Esophagus squamous epithelium (tissue), 4 donors: ENCODE data around the gene GMFB.

Source experiments
- CTCF ChIP-seq, 6 experiments: fragments of 450-650 bp in 4 of 6; fragments of 200-600 bp in 2 of 6; sonication (generic) in 2 of 6; IDR thresholded peaks; one replicate each; pipeline ENCODE4 v1.5.1; 2016 to 2019; ENCODE audit warnings: antibody characterized with exemption in 6 of 6, mild to moderate bottlenecking in 4 of 6, moderate library complexity in 4 of 6
- POLR2A ChIP-seq, 4 donors: fragments of 450-650 bp; IDR thresholded peaks; one replicate each; pipeline ENCODE4 v1.6.1; 2017; ENCODE audit warnings: antibody characterized with exemption in 4 of 4, mild to moderate bottlenecking in 4 of 4, moderate library complexity in 3 of 4

- no peak for TF ChIP-seq CTCF (IDR thresholded peaks at IDR 0.05)
- TF ChIP-seq POLR2A (IDR thresholded peaks at IDR 0.05) = no peak
These were observed 44.3 kb upstream of the GMFB start for GRCh38 chr14:54533100-54533499.
